Measurements from ENCODE around the gene RBM47. TPM values are rescaled to one million over a fixed set of nuclear protein-coding genes. Genes with fewer than 3 reads are reported as not detected.

The RBM47 gene
- total RNA-seq, 1 experiment from 2014 or later = 70.3 TPM

- Mint-ChIP-seq H3K27ac (no peak overlapping the region), H3K36me3 (ENCODE audit: insufficient read depth in 1 of 3, low read depth in 3 of 3) (no peaks in the 10 kb centered on the region), H3K4me1 (peaks cover 10% of the 10 kb centered on the region in 2 experiments), H3K9me3 (no peaks in the 10 kb centered on the region), H3K4me3 (no peak overlapping the region), H3K27me3 (ENCODE audit: low read depth) (peaks cover 2% of the 10 kb centered on the region; the same call in 1 of the 2 replicates)
- WGBS (ENCODE audit: extremely low coverage, insufficient read length, low lambda C conversion rate) = no CpG with 5 or more reads among the region's 7 CpGs
- H2BK5ac ChIP-seq (ENCODE audit: insufficient read length, low read length) = no peak overlapping the region
- no peak overlapping the region for H2BK120ac ChIP-seq (ENCODE audit: low read depth, low read length, poor library complexity, severe bottlenecking)
- no peak overlapping the region for H2AK5ac ChIP-seq (ENCODE audit: insufficient read length, low read length)
- H2AFZ ChIP-seq (ENCODE audit: low read length) = no peak overlapping the region
- peaks cover 2% of the 10 kb centered on the region; the same call in 1 of the 2 replicates for H3K4me1 ChIP-seq (ENCODE audit: insufficient read depth, low read length)
- H3K79me2 ChIP-seq (ENCODE audit: insufficient read depth, low read length) = no peaks in the 10 kb centered on the region
- H3K23me2 ChIP-seq (ENCODE audit: insufficient read length, low read depth, low read length, poor library complexity, severe bottlenecking) = no peaks in the 10 kb centered on the region
- H2BK12ac ChIP-seq (ENCODE audit: insufficient read length, low read depth, low read length) = no peak overlapping the region
- no peaks in the 10 kb centered on the region for H3K27me3 ChIP-seq (ENCODE audit: insufficient read depth, low read length)
- H4K91ac ChIP-seq (ENCODE audit: insufficient read length, low read depth, low read length) = no peak overlapping the region
- H3K9me3 ChIP-seq (ENCODE audit: control insufficient read depth, low read depth, low read length) = no peaks in the 10 kb centered on the region
- DNase-seq = no peak
- no peak overlapping the region for H2BK20ac ChIP-seq (ENCODE audit: low read depth, low read length, poor library complexity, severe bottlenecking)
- H3K27ac ChIP-seq (ENCODE audit: insufficient read length, low read depth, low read length) = no peak overlapping the region
- H4K8ac ChIP-seq (replicated peaks; ENCODE audit: insufficient read length, low read depth, low read length) = no peak overlapping the region
- H3K9ac ChIP-seq (ENCODE audit: extremely low read depth, insufficient read length, low read length) = no peak overlapping the region
- no peaks in the 10 kb centered on the region for H4K20me1 ChIP-seq (ENCODE audit: control insufficient read depth, insufficient read depth, insufficient read length)
- H3K18ac ChIP-seq (ENCODE audit: insufficient read length, low read depth, low read length) = no peak overlapping the region
- H3K14ac ChIP-seq (ENCODE audit: insufficient read depth, low read length) = no peak overlapping the region
- H4K5ac ChIP-seq (ENCODE audit: insufficient read length, low read depth, low read length) = no peak overlapping the region
- H3K23ac ChIP-seq (ENCODE audit: insufficient read length, low read depth, low read length) = no peak overlapping the region
- H3K4ac ChIP-seq (ENCODE audit: low read depth, low read length) = no peak overlapping the region
- no peak for TF ChIP-seq CTCF (conservative IDR thresholded peaks at IDR 0.05)
- no peak overlapping the region for H2BK15ac ChIP-seq (ENCODE audit: low read depth, low read length)
- no peak overlapping the region for H3K4me2 ChIP-seq (ENCODE audit: insufficient read depth, insufficient read length, low read length)
- H3K56ac ChIP-seq (ENCODE audit: insufficient read length, low read depth, low read length) = no peak overlapping the region
- no peaks in the 10 kb centered on the region for H3K79me1 ChIP-seq (ENCODE audit: insufficient read depth, low read depth, low read length, poor library complexity, severe bottlenecking)
- H3T11ph ChIP-seq (ENCODE audit: low read length) = no peak overlapping the region
Measured at GRCh38 chr4:40377512-40378365, 251.9 kb downstream of the RBM47 start.

Data from H9 (cell line).